GM11168 (cell line): ENCODE results near the gene GABBR2.

ENCODE experiments used
- in situ Hi-C: fragments of 300-500 bp; cut with MboI; formaldehyde crosslinking; loops from one replicate; pipeline ENCODE4 v1.12.0; 2022; ENCODE audit warnings: low sequenced_read_pairs; ENCODE audit not compliant: unreplicated experiment

The GABBR2 gene

DNA sequence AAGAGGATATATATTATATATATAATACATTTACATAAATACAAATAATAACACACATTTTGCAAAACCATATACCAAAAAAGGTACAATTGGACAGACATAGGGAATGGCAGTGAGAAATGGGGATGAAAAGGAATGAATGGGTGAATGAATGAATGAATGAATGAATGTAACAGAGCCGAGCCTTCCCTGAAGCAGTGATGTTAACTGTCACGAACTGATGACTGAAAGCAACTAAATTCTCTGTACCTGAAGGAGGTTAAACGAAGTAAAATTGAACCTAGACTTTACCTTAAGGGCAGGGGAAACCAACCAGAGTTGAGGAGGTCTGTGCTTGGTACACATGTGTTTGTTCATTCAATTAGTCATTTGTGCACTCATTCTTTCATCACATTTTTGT lies 283.7 kb downstream of the GABBR2 start:
- in situ Hi-C loops: no loop called here

- in situ Hi-C loops: no loop called here
These were observed 289.5 kb downstream of the GABBR2 start for GRCh38 chr9:98419260-98419603.

DNA sequence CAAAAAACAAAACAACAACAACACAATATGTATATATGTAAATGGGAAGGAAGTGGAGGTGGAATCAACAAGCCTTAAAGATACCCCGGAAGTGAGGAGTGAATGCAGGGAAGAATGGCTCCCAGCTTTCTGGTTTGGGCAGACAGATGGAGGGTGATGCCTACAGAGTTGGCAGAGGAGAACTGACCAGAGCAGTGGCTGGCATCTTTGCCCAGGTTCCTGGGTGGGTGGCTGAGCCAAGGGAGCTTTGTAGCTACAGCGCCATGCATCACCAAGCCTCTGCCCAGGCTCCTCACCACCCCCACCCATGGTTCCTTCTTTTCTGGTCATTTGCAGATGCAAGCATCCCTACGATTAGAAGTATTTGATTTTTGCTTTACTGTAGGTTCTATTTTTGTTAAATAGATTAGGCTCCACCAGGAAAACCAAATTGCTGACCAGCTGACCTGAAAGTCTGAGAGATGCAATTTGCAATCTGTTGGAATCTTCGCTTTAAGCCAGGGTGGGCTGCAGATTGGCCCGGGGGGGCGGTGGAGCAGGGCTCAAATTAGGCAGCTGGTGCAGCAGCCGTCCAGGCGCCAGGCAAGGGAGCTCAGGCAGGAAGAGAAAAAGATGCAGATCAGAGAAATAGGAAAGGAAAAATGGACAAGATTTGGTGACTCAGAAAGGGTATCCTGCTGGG lies 290.0 kb downstream of the GABBR2 start:
- in situ Hi-C loops: no loop called here

GRCh38 chr9:98416294-98417248 lies 292.2 kb downstream of the GABBR2 start:
- in situ Hi-C loops: no loop called here

DNA sequence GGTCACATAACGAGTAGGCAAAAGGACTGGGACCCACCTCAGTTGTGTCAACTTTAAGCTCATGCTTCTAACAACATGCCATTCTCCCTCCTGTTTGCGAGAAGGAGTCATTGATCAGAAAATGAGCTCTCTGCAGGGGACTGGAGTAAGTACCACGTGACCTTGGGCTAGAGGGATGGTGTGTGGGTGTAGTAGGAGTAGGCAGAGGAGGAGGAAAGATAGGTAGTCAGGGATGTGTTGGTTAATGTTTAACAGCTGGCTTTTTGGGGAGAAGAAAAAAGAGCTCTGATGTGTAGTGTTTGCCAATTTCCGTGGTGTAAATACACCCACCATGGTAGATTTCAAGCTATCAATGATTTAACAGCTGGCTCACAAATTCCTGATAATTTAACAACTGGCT lies 293.0 kb downstream of the GABBR2 start:
- in situ Hi-C loops: no loop called here

GRCh38 chr9:98413084-98413483 lies 295.7 kb downstream of the GABBR2 start:
- in situ Hi-C loops: no loop called here

GRCh38 chr9:98412101-98412842 lies 296.5 kb downstream of the GABBR2 start:
- in situ Hi-C loops: no loop called here

DNA sequence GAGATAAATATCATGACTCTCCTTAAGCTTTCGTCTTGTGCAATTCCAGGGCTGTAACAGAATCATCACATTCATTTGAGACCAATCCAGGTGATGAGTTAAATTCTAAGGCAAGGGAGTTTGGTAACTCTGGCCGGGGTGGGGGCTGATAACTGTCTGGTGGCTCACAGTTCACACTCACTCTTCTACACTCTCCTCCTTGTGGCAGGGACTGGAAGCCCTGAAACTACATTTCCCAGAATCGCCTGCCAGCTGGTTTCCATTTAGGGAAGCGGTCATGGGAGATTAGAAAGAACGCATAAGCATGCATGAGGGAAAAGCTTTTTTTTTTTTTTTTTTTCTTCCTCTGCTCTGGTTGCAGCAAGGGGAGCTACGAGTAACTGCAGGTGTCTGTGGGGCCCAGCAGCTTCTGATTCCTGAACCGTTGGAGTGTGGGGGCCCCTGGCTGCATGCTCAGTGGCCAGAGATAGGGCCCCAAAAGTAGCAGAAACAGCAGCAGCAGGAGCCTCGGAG lies 298.5 kb downstream of the GABBR2 start:
- in situ Hi-C loops: no loop called here

DNA sequence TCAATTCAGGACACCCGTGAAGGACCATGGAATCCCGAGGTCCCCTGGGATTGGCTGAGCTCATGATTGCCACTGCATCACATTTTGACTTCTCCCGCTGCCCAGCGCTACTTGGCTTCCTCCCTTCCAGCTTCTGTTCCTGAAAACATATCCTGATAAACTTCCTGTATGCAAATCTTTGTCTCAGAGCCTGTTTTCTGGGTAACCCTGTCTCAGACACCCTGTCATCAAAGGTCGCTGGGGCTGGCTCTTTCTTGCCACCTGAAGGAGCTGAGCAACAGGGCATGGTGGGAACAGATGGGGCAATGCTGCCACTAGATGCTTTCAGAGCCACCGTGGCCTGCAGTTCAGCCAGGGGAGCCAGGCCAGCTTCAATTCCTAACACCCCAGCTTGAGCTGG lies 299.0 kb downstream of the GABBR2 start:
- in situ Hi-C loops: no loop called here

DNA sequence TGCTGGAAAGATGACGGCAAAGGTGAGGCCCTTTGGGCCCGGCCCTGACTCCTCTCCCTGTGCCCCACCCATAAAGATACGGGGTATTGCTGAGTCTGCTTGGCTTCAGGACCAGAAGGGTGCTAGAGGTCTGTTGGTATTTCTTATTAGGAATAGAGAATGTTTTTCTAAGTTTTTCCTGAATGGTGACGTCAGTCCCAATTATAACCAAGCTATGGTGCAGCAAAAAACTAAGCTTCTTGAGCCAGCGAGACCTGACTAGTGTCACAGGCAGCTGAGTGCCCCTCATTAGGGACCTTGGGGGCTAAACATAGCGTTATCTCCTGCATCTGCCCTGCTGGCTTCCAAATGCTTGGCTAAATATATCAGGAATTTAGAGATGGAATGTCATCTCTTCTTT lies 302.3 kb downstream of the GABBR2 start:
- in situ Hi-C loops: no loop called here

- in situ Hi-C loops: no loop called here
These were observed 304.5 kb downstream of the GABBR2 start for GRCh38 chr9:98404237-98404636.

GRCh38 chr9:98403715-98404114 lies 305.0 kb downstream of the GABBR2 start:
- in situ Hi-C loops: no loop called here

DNA sequence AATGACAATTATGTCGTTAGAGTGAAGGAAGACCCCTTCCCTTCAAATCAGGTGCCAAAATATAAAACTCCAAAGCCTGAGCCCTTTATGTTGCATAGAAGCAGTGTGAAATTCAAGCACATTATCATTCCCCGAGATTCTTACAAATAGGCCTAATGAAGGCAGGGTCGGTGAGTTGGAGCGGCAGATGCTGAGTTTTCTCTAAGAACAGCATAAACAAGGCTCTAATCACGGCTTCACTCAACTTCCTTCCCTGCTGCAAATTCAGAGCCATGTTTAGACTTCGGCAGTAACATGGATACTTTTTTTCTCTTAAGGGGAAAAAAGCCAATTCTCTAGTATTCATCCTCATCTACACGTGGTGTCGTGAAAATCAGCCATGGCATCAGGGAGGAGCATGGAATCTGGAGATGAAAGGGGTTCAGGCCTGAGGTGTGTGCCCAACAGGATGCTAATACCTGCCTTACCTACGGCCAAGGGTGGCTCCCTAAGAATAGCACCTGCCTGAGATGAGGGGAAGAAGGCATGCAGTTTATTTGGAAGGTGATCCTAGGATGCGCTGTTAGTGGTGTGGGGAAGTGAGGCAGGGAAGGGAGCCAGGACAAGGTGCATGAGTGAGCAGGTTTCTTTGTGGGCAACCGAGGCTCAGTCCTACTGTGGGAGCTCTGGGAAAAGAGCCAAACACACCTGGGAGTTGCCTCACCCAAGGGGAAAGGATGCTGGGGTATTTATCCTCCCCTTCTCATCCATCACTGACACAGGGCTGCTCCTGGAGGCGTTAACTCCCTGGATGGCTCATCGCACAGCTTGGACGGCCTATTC lies 306.5 kb downstream of the GABBR2 start:
- in situ Hi-C loops: no loop called here

DNA sequence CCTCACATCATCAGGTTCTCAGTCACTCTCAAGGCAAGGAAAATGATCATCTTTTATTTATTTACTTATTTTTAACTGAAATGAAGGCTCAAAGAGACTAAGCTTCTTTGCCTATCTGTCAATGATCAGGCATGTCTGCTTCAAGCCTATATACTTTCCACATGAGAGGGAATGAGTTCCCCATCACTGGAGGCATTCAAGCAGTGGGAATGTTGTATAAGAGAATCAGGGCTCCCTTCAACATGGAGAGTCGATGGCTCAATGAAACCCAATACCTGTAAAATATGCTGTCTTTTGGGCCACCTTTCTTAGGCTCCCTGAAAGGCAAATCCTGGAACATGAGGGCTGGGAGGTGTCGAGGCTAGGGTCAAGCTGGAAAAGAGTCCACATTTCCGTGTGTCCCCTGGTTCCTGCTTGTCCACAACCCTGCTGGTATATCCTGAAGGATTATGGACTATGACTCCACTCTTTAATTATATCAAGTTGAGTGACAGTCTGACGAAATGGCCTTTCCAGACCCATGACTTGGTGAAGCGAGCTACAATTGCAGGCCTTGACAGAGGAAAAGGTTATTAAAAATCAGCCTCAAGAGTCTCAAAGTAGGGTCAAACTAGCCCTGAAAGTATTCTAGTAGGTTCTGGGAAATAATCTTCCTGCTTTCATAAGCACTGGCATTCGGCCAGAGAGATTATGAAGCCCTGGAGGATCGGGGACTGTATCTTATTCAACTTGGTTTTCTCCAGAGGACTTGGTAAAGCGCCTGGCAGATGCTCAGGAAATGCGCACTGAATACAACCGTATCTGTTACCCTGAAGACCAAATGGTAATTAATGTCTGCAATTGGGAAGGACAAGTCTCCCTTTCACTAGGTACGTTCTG lies 307.4 kb downstream of the GABBR2 start:
- in situ Hi-C loops: no loop called here

- in situ Hi-C loops: no loop called here
These were observed 308.6 kb downstream of the GABBR2 start for GRCh38 chr9:98399950-98400683.

DNA sequence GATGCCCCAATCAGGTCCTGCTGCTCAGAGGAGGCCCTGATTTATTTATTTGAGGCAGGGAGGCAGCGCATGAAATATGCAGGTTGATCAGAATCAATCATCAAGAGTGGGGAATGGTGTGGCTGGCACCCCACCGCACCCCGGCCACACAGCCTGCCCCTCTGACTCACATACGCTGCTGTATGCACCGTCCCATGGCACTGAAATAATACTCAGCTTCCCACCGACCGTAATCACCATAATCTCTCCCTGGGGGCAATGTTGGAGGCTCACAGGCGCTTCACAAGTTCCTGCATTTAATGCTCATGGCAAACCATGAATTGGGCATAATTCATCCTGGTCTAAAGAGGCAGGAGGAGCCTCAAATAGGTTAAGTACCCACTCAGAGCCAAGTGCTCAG lies 312.1 kb downstream of the GABBR2 start:
- in situ Hi-C loops: no loop called here

DNA sequence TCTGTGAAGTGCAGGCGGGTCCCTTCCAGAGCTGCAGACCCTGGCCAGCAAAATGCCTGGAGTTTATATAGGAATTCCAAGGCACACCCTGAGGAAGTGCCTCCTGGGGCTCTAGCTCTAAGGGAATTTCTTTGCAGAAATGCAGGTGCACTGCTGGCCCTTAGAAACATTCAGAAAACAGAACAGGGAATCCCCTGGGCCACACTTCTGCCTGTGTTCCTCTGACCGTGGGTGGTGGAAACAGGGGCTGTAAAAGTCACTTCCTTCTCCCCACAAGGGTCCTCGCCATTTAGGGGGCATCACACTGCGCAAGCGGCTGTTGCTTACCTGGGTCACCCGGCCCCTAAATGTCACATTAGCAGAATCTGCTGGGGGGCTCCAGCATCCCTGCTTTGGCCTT lies 312.5 kb downstream of the GABBR2 start:
- in situ Hi-C loops: no loop called here

DNA sequence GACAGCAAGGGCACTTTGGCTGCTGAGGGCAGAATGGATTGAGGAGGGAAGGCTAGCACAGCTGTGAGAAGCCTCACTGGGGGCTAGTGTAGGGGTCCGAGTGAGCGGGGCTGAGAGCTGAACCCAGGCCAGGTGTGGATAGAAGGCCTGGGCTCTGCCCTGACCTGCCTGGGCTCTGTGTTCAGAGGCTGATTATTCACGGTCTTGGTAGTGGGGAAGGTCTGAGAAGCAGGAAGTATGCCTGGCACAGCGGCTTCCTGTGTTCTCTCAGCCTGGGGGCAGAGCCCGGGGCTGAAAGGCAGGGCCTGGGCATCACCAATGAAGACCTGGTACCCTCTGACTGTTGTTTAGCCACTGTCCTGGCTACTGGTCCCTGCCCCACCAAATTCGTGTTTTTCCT lies 316.9 kb downstream of the GABBR2 start:
- in situ Hi-C loops: no loop called here
